ENCODE results near the gene SHROOM3.

DNA sequence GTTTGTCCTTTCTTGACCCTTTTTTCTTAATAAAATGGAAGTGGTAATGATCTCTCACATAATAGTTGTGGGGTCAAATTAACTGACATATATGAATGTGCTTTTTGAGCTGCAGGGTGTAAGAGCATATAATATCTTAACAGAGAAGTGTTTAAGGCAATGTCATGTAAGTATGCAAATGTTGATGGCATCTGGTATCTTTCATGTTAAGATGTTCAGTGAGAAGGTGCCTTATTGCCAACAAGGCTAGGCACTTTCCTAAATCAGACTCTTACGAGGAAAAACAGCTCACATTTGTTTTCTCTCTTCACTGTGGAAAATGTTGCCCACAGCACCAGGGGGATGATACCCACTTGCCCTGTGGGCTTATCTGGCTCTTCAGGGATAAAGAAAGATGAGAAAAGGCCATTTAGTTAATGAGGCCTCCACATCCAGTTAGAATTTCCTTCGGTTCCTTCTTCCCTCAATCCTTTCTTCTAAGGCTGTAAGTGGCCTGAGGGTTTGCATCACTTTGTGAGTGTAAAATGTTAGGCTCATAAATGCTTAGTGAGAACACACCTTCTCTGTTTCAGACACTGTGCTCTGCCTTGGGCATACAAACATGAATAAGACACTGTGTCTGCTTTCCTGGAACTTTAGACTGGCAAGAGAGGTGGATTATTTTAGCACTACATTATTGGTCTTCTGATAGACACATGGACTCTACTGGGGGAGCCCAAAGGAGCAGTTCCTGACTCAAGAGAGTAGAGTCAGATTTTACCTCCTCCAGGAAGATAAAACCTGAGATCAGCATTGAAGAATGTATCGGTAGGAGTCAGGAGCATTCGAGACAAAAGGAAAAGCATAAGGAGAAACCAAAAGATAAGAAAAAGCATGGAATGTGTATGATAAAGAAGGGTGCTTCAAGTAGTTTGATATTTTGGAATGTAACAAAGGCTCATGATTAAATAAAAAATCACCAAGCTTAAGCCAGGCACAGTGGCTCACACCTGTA, 327.4 kb downstream of the SHROOM3 start:
- TF ChIP-seq, protein P1, sequence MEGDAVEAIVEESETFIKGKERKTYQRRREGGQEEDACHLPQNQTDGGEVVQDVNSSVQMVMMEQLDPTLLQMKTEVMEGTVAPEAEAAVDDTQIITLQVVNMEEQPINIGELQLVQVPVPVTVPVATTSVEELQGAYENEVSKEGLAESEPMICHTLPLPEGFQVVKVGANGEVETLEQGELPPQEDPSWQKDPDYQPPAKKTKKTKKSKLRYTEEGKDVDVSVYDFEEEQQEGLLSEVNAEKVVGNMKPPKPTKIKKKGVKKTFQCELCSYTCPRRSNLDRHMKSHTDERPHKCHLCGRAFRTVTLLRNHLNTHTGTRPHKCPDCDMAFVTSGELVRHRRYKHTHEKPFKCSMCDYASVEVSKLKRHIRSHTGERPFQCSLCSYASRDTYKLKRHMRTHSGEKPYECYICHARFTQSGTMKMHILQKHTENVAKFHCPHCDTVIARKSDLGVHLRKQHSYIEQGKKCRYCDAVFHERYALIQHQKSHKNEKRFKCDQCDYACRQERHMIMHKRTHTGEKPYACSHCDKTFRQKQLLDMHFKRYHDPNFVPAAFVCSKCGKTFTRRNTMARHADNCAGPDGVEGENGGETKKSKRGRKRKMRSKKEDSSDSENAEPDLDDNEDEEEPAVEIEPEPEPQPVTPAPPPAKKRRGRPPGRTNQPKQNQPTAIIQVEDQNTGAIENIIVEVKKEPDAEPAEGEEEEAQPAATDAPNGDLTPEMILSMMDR (IDR thresholded peaks at IDR 0.05), result no peak
- no peak for TF ChIP-seq POLR2AphosphoS5 (IDR thresholded peaks at IDR 0.05)

Data from esophagus muscularis mucosa (tissue), 3 donors.